Erythroblast (primary cell): ENCODE data around the gene FBXL5.

Experiments
- GATA1 ChIP-seq: IDR thresholded peaks from 2 replicates; pipeline ENCODE4 v1.6.1; 2011; ENCODE audit warnings: low read depth, mild to moderate bottlenecking, control low read depth, low read length, moderate library complexity
- POLR2A ChIP-seq: IDR thresholded peaks from 2 replicates; pipeline ENCODE4 v1.6.1; 2011; ENCODE audit warnings: mild to moderate bottlenecking, low read length

GRCh38 chr4:15677507-15677988, 22.4 kb upstream of the FBXL5 start:
- TF ChIP-seq POLR2A (no peak), GATA1 (no peak)
